ENCODE measurements around the gene RYK.

GRCh38 chr3:134134698-134135415, 115.8 kb downstream of the RYK start:
- no peak for TF ChIP-seq CTCF (IDR thresholded peaks at IDR 0.05)
- no peak for TF ChIP-seq EZH2 (IDR thresholded peaks at IDR 0.05)
- no peak for TF ChIP-seq EZH2phosphoT487 (IDR thresholded peaks at IDR 0.05)
